K562 (cell line): ENCODE data around the gene ANAPC2. TPM values are rescaled to one million over a fixed set of nuclear protein-coding genes. Genes with fewer than 3 reads are reported as not detected.

Source experiments
- BDP1 ChIP-seq: IDR thresholded peaks from 3 replicates; pipeline ENCODE4 v1.6.1; 2011; ENCODE audit not compliant: insufficient read length, insufficient read depth
- ELF4 ChIP-seq: fragments of 450-650 bp; formaldehyde crosslinking; IDR thresholded peaks from 2 replicates; pipeline ENCODE4 v1.4.0; 2022; ENCODE audit warnings: missing genetic modification characterization
- KLF10 ChIP-seq: fragments of 250-450 bp; sonication (Bioruptor Pico); IDR thresholded peaks from 2 replicates; pipeline ENCODE4 v1.6.1; 2021; ENCODE audit warnings: matching md5 sums
- SMARCC2 ChIP-seq: fragments of 450-650 bp; IDR thresholded peaks from 2 replicates; pipeline ENCODE4 v1.6.1; 2017; ENCODE audit warnings: antibody characterized with exemption, moderate library complexity, mild to moderate bottlenecking, low read depth
- TAL1 ChIP-seq: fragments of 450-650 bp; IDR thresholded peaks from 2 replicates; pipeline ENCODE4 v1.6.1; 2016; ENCODE audit warnings: mild to moderate bottlenecking
- polyA plus RNA-seq, 8 experiments: library from polyadenylated mRNA; depleted of rRNA in 4 of 8; stranded (reverse) in 5 of 8; unstranded in 3 of 8; fragments of >200 nt; fragmentation: Nextera tagmentation in 2 of 8; fragmentation: Illumina TruSeq in 1 of 8; extraction: Ambion mirVana in 2 of 8; extraction: Trizol in 1 of 8; gene quantifications; 2 replicates each; pipeline versions ENCODE4 v1.2.1 to v1.2.3, GENCODE V29; 2011 to 2014; ENCODE audit warnings: inconsistent platforms in 1 of 8, missing spikeins in 1 of 8
- total RNA-seq, 7 experiments: library from RNA; depleted of rRNA in 6 of 7; stranded (reverse); fragments of >200 nt in 6 of 7; fragmentation: Illumina TruSeq in 2 of 7; extraction: Trizol in 2 of 7; gene quantifications; 2 replicates each; pipeline versions ENCODE4 v1.2.1 to v1.2.3, GENCODE V29; 2011 to 2021; ENCODE audit warnings: low replicate concordance in 1 of 7
- TF ChIP-seq, protein P1 (sequence below): sonication (generic); formaldehyde crosslinking; IDR thresholded peaks from 2 replicates; pipeline ENCODE4 v1.8.0; 2022; ENCODE audit warnings: mild to moderate bottlenecking, missing genetic modification reagents, borderline replicate concordance
- TF ChIP-seq, protein P2 (sequence below): sonication (generic); formaldehyde crosslinking; IDR thresholded peaks from 2 replicates; pipeline ENCODE4 v1.8.0; 2023; ENCODE audit warnings: mild to moderate bottlenecking, missing genetic modification reagents
- TF ChIP-seq, protein P3 (sequence below): sonication (generic); formaldehyde crosslinking; IDR thresholded peaks from 2 replicates; pipeline ENCODE4 v1.8.1; 2023; ENCODE audit warnings: mild to moderate bottlenecking, missing genetic modification reagents
- TF ChIP-seq, protein P4 (sequence below): fragments of 450-650 bp; IDR thresholded peaks from 2 replicates; pipeline ENCODE4 v1.6.1; 2016

The ANAPC2 gene
- total and polyA plus RNA-seq, 9 of the 15 experiments (the other 6 are each of a cell fraction or from before 2014, with no cell fraction given) = 0.11 to 56.5 (median 17.1) TPM; not detected in 1

DNA sequence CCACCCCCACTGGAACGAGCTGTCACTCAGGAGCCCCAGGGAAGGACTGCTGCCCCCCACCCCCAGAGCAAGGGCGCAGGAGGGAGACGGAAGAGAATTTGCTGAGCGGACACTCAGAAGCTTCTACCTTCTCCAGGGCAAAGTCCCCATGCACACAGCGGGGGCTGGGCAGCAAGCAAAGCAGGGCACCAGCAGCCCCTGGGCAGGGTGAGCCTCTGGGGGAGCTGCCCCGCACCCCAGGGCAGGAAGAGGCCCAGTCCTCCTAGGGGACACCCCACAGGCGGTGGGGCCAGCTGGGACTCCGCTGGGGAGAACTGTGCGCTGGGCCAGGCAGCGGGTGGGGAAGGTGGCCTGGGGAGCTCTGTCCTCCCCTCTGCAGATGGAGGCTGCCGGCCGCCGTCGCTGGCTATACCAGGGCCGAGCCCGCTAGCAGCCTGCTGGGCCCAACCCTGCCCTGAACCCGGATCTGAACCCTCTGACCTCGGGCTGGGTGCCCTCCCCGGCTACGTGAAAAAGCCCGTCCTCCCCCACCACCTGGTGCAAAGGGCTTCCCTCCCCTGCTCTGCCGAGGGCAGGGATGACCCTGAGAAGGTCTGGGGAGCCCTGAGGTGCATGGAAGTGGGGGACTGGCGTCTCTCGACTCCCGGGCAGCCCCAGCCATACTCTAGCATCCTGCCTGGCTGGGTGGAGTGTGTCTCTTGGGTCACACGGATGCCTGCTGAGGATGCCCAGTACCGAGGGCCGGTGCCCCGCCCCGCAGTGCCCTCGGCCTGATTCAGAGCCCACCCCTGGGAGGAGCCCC is 41.7 kb upstream of the ANAPC2 start (continued):
- TF ChIP-seq, protein P1, sequence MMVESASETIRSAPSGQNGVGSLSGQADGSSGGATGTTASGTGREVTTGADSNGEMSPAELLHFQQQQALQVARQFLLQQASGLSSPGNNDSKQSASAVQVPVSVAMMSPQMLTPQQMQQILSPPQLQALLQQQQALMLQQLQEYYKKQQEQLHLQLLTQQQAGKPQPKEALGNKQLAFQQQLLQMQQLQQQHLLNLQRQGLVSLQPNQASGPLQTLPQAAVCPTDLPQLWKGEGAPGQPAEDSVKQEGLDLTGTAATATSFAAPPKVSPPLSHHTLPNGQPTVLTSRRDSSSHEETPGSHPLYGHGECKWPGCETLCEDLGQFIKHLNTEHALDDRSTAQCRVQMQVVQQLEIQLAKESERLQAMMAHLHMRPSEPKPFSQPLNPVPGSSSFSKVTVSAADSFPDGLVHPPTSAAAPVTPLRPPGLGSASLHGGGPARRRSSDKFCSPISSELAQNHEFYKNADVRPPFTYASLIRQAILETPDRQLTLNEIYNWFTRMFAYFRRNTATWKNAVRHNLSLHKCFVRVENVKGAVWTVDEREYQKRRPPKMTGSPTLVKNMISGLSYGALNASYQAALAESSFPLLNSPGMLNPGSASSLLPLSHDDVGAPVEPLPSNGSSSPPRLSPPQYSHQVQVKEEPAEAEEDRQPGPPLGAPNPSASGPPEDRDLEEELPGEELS (CRISPR knock-in tag) = no peak
- TF ChIP-seq ELF4 (CRISPR knock-in tag) = no peak
- TF ChIP-seq, protein P2, sequence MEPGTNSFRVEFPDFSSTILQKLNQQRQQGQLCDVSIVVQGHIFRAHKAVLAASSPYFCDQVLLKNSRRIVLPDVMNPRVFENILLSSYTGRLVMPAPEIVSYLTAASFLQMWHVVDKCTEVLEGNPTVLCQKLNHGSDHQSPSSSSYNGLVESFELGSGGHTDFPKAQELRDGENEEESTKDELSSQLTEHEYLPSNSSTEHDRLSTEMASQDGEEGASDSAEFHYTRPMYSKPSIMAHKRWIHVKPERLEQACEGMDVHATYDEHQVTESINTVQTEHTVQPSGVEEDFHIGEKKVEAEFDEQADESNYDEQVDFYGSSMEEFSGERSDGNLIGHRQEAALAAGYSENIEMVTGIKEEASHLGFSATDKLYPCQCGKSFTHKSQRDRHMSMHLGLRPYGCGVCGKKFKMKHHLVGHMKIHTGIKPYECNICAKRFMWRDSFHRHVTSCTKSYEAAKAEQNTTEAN = no peak
- TF ChIP-seq, protein P3, sequence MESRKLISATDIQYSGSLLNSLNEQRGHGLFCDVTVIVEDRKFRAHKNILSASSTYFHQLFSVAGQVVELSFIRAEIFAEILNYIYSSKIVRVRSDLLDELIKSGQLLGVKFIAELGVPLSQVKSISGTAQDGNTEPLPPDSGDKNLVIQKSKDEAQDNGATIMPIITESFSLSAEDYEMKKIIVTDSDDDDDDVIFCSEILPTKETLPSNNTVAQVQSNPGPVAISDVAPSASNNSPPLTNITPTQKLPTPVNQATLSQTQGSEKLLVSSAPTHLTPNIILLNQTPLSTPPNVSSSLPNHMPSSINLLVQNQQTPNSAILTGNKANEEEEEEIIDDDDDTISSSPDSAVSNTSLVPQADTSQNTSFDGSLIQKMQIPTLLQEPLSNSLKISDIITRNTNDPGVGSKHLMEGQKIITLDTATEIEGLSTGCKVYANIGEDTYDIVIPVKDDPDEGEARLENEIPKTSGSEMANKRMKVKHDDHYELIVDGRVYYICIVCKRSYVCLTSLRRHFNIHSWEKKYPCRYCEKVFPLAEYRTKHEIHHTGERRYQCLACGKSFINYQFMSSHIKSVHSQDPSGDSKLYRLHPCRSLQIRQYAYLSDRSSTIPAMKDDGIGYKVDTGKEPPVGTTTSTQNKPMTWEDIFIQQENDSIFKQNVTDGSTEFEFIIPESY (CRISPR knock-in tag) = peak; percentile 89
- no peak for TF ChIP-seq SMARCC2
- TF ChIP-seq, protein P4, sequence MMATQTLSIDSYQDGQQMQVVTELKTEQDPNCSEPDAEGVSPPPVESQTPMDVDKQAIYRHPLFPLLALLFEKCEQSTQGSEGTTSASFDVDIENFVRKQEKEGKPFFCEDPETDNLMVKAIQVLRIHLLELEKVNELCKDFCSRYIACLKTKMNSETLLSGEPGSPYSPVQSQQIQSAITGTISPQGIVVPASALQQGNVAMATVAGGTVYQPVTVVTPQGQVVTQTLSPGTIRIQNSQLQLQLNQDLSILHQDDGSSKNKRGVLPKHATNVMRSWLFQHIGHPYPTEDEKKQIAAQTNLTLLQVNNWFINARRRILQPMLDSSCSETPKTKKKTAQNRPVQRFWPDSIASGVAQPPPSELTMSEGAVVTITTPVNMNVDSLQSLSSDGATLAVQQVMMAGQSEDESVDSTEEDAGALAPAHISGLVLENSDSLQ = peak; percentile 10; the same call in 1 of the 2 replicates
- no peak for TF ChIP-seq KLF10 (CRISPR knock-in tag)
- TF ChIP-seq TAL1 = no peak
- no peak for TF ChIP-seq BDP1
